ENCODE results near the gene LSP1. TPM values are rescaled to one million over a fixed set of nuclear protein-coding genes. Genes with fewer than 3 reads are reported as not detected.

Gene LSP1
- total and polyA plus RNA-seq, 2 of the 13 experiments (the other 11 are each of a cell fraction or from before 2014, with no cell fraction given), result 0.59 to 1.00 TPM

- TF ChIP-seq LRRFIP1 (CRISPR knock-in tag; conservative IDR thresholded peaks at IDR 0.05), result no peak
- no peak for TF ChIP-seq HOXD1 (CRISPR knock-in tag; IDR thresholded peaks at IDR 0.05)
- no peak for TF ChIP-seq ZNF362 (CRISPR knock-in tag; IDR thresholded peaks at IDR 0.05; ENCODE audit: borderline replicate concordance)
- TF ChIP-seq ZMYM2 (CRISPR knock-in tag; IDR thresholded peaks at IDR 0.05), result peak; percentile 82
- no peak for TF ChIP-seq SRSF4 (IDR thresholded peaks at IDR 0.05; ENCODE audit: low read depth, low read length, poor library complexity, severe bottlenecking)
- TF ChIP-seq ZNF850 (CRISPR knock-in tag; conservative IDR thresholded peaks at IDR 0.05), result no peak
- TF ChIP-seq RORA (CRISPR knock-in tag; IDR thresholded peaks at IDR 0.05), result no peak
- TF ChIP-seq TP53 (CRISPR knock-in tag; conservative IDR thresholded peaks at IDR 0.05), result no peak; the same call in 1 of the 2 replicates
- TF ChIP-seq ZBTB33 (CRISPR knock-in tag; IDR thresholded peaks at IDR 0.05), result no peak
- TF ChIP-seq PHF21A (CRISPR knock-in tag; IDR thresholded peaks at IDR 0.05), result peak; percentile 96
- peak; percentile 91 for TF ChIP-seq ZNF572 (CRISPR knock-in tag; IDR thresholded peaks at IDR 0.05)
- no peak for TF ChIP-seq JARID2 (CRISPR knock-in tag; IDR thresholded peaks at IDR 0.05; ENCODE audit: insufficient replicate concordance)
- TF ChIP-seq IKZF1 (IDR thresholded peaks at IDR 0.05), result no peak
- TF ChIP-seq NFYB (CRISPR knock-in tag; IDR thresholded peaks at IDR 0.05), result no peak
- TF ChIP-seq ZNF660 (CRISPR knock-in tag; IDR thresholded peaks at IDR 0.05; ENCODE audit: borderline replicate concordance, low read depth), result no peak
- no peak for TF ChIP-seq E2F1 (CRISPR knock-in tag; IDR thresholded peaks at IDR 0.05)
- peak; percentile 46; the same call in 1 of the 2 replicates for TF ChIP-seq ZBTB2 (CRISPR knock-in tag; IDR thresholded peaks at IDR 0.05; ENCODE audit: low read depth)
- 0 out of 2 replicates have a peak, but pooled peaks have one; percentile 28 for TF ChIP-seq DDIT3 (CRISPR knock-in tag; IDR thresholded peaks at IDR 0.05)
- TF ChIP-seq RELA (CRISPR knock-in tag; IDR thresholded peaks at IDR 0.05), result no peak
- peak; percentile 92 for TF ChIP-seq ZNF709 (CRISPR knock-in tag; IDR thresholded peaks at IDR 0.05)
Measured at GRCh38 chr11:1830322-1831223, 22.3 kb upstream of the LSP1 start (continued).

Measured in HepG2 (cell line).